WTC11 (cell line): ENCODE results near the gene DNAI7. TPM values are rescaled to one million over a fixed set of nuclear protein-coding genes. Genes with fewer than 3 reads are reported as not detected.

Experiments
- ATAC-seq: fragments of 200-7000 bp; cut with Tn5 transposase; 2 replicates; pipeline ENCODE4 v1.10.0; 2021; ENCODE audit warnings: mild to moderate bottlenecking, moderate library complexity
- CTCF ChIA-PET: fragments of 300-600 bp; sonication (Branson Sonifier 250); formaldehyde crosslinking; loops from one replicate; lab custom pipeline; 2021; ENCODE audit warnings: antibody characterized with exemption; lab: Charles Lee
- POLR2A ChIA-PET: fragments of 350-600 bp; sonication (Branson Sonifier 250); formaldehyde crosslinking; loops from one replicate; lab custom pipeline; 2021; ENCODE audit warnings: antibody characterized with exemption; lab: Charles Lee
- DNase-seq: peaks from one replicate; pipeline ENCODE4 v3.0.0; 2021; ENCODE audit warnings: low spot score
- H3K27ac Mint-ChIP-seq: 2 replicates; pipeline ENCODE4 v1.8.0; 2021; ENCODE audit warnings: mixed read lengths
- H3K27me3 Mint-ChIP-seq: 2 replicates; pipeline ENCODE4 v1.8.0; 2021; ENCODE audit warnings: low read depth, mild to moderate bottlenecking, moderate library complexity, mixed read lengths
- H3K36me3 Mint-ChIP-seq: 2 replicates; pipeline ENCODE4 v1.8.0; 2021; ENCODE audit warnings: mixed read lengths
- H3K4me1 Mint-ChIP-seq: 2 replicates; pipeline ENCODE4 v1.8.0; 2022; ENCODE audit warnings: mixed read lengths
- H3K4me3 Mint-ChIP-seq: 2 replicates; pipeline ENCODE4 v1.8.0; 2021; ENCODE audit warnings: mild to moderate bottlenecking, moderate library complexity, mixed read lengths
- H3K9me3 Mint-ChIP-seq: 2 replicates; pipeline ENCODE4 v1.8.0; 2021; ENCODE audit warnings: mixed read lengths
- CREB1 ChIP-seq: sonication (generic); formaldehyde crosslinking; IDR thresholded peaks from 2 replicates; pipeline ENCODE4 v1.8.0; 2023; ENCODE audit warnings: mild to moderate bottlenecking, missing genetic modification reagents
- CREM ChIP-seq: sonication (generic); formaldehyde crosslinking; IDR thresholded peaks from 2 replicates; pipeline ENCODE4 v1.8.1; 2022; ENCODE audit warnings: mild to moderate bottlenecking, missing genetic modification reagents, moderate library complexity
- ELF4 ChIP-seq: sonication (generic); formaldehyde crosslinking; IDR thresholded peaks from 2 replicates; pipeline ENCODE4 v1.8.1; 2022; ENCODE audit warnings: low read depth, mild to moderate bottlenecking, moderate library complexity, missing genetic modification reagents
- ETV6 ChIP-seq: sonication (generic); formaldehyde crosslinking; IDR thresholded peaks from 2 replicates; pipeline ENCODE4 v1.8.1; 2022; ENCODE audit warnings: mild to moderate bottlenecking, missing genetic modification reagents
- FOXK1 ChIP-seq: sonication (generic); formaldehyde crosslinking; IDR thresholded peaks from 2 replicates; pipeline ENCODE4 v1.8.0; 2022; ENCODE audit warnings: mild to moderate bottlenecking, moderate library complexity, missing genetic modification reagents
- FOXP1 ChIP-seq: sonication (generic); formaldehyde crosslinking; IDR thresholded peaks from 2 replicates; pipeline ENCODE4 v1.8.0; 2022; ENCODE audit warnings: missing genetic modification reagents, mild to moderate bottlenecking, moderate library complexity, borderline replicate concordance
- GABPB1 ChIP-seq: sonication (generic); formaldehyde crosslinking; IDR thresholded peaks from 2 replicates; pipeline ENCODE4 v1.8.1; 2023; ENCODE audit warnings: mild to moderate bottlenecking, missing genetic modification reagents
- GRHL2 ChIP-seq: fragments of 250-450 bp; sonication (Bioruptor Pico); IDR thresholded peaks from 2 replicates; pipeline ENCODE4 v1.8.0; 2022; ENCODE audit warnings: mild to moderate bottlenecking, moderate library complexity; ENCODE audit not compliant: insufficient replicate concordance, severe bottlenecking
- IRF2 ChIP-seq: sonication (generic); formaldehyde crosslinking; IDR thresholded peaks from 2 replicates; pipeline ENCODE4 v1.8.0; 2022; ENCODE audit warnings: low read depth, missing genetic modification reagents, borderline replicate concordance
- JUN ChIP-seq: sonication (generic); formaldehyde crosslinking; IDR thresholded peaks from 2 replicates; pipeline ENCODE4 v1.8.0; 2023; ENCODE audit warnings: mild to moderate bottlenecking, missing genetic modification reagents
- KAT7 ChIP-seq: sonication (generic); formaldehyde crosslinking; IDR thresholded peaks from 2 replicates; pipeline ENCODE4 v1.8.1; 2023; ENCODE audit warnings: missing genetic modification reagents, mild to moderate bottlenecking, borderline replicate concordance
- NFE2L1 ChIP-seq: sonication (generic); formaldehyde crosslinking; IDR thresholded peaks from 2 replicates; pipeline ENCODE4 v1.8.1; 2023; ENCODE audit warnings: missing genetic modification reagents
- SMAD3 ChIP-seq: sonication (generic); formaldehyde crosslinking; IDR thresholded peaks from 2 replicates; pipeline ENCODE4 v1.8.0; 2022; ENCODE audit warnings: missing genetic modification reagents, mild to moderate bottlenecking, borderline replicate concordance
- TCF7 ChIP-seq: sonication (generic); formaldehyde crosslinking; IDR thresholded peaks from 2 replicates; pipeline ENCODE4 v1.8.0; 2022; ENCODE audit warnings: mild to moderate bottlenecking, low read depth, missing genetic modification reagents, moderate library complexity
- ZNF219 ChIP-seq: sonication (generic); formaldehyde crosslinking; IDR thresholded peaks from 2 replicates; pipeline ENCODE4 v1.8.0; 2023; ENCODE audit warnings: missing genetic modification reagents, mild to moderate bottlenecking, borderline replicate concordance
- ZNF317 ChIP-seq: sonication (generic); formaldehyde crosslinking; IDR thresholded peaks from 2 replicates; pipeline ENCODE4 v1.8.1; 2023; ENCODE audit warnings: low read depth, mild to moderate bottlenecking, moderate library complexity, missing genetic modification reagents, borderline replicate concordance
- ZNF671 ChIP-seq: fragments of 250-450 bp; sonication (Bioruptor Pico); IDR thresholded peaks from 2 replicates; pipeline ENCODE4 v1.8.0; 2021; ENCODE audit warnings: mild to moderate bottlenecking
- total RNA-seq: library from RNA; stranded (reverse); gene quantifications from 3 replicates; pipeline ENCODE4 v1.2.3, GENCODE V29; 2021
- TF ChIP-seq, protein P1 (sequence below): fragments of 250-450 bp; sonication (Bioruptor Pico); IDR thresholded peaks from 2 replicates; pipeline ENCODE4 v2.1.2; 2022; ENCODE audit warnings: mild to moderate bottlenecking, moderate library complexity
- TF ChIP-seq, protein P2 (sequence below): sonication (generic); formaldehyde crosslinking; IDR thresholded peaks from 2 replicates; pipeline ENCODE4 v1.8.0; 2023; ENCODE audit warnings: mild to moderate bottlenecking, missing genetic modification reagents
- TF ChIP-seq, protein P3 (sequence below): sonication (generic); formaldehyde crosslinking; IDR thresholded peaks from 2 replicates; pipeline ENCODE4 v1.8.1; 2022; ENCODE audit warnings: low read depth, missing genetic modification reagents, borderline replicate concordance

DNAI7 gene
- total RNA-seq, 1 experiment from 2014 or later: not detected

- TF ChIP-seq SMAD3 (no peak), GABPB1 (CRISPR knock-in tag) (no peak), FOXP1 (CRISPR knock-in tag) (no peak), TCF7 (CRISPR knock-in tag) (no peak), CREM (no peak), KAT7 (CRISPR knock-in tag) (no peak), ETV6 (CRISPR knock-in tag) (no peak), ZNF671 (no peak), CREB1 (no peak), JUN (no peak)
- TF ChIP-seq, protein P1, sequence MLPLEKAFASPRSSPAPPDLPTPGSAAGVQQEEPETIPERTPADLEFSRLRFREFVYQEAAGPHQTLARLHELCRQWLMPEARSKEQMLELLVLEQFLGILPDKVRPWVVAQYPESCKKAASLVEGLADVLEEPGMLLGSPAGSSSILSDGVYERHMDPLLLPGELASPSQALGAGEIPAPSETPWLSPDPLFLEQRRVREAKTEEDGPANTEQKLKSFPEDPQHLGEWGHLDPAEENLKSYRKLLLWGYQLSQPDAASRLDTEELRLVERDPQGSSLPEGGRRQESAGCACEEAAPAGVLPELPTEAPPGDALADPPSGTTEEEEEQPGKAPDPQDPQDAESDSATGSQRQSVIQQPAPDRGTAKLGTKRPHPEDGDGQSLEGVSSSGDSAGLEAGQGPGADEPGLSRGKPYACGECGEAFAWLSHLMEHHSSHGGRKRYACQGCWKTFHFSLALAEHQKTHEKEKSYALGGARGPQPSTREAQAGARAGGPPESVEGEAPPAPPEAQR (CRISPR knock-in tag): no peak
Observed at GRCh38 chr12:25241167-25242020, 46.4 kb upstream of the DNAI7 start (continued).

DNA sequence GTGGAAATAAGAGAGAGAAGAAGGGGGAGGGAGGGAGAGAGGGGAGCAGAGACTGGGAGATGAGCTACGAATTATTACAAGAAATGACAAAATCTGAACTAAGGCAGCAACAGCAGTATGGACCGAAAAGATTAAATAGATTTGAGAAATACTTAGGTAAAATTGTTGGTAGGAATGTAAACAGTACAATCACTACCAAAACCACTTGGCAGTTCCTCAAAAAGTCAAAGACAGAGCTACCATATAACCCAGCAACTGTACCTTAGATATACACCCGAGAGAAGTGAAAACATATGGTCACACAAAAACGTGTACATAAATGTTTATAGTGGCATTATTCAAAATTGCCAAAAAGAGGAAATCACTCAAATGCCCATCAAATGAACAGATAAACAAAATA, 41.7 kb upstream of the DNAI7 start:
- no peaks in the 10 kb centered on the region; the same call in 1 of the 2 replicates for H3K4me1 Mint-ChIP-seq
- peaks cover 24% of the 10 kb centered on the region for H3K36me3 Mint-ChIP-seq
- ChIA-PET CTCF (interaction anchor here (1.0 kb wide), 1 partner anchor 151 kb away, joined by 4 read pairs; no protein-coding TSS in a partner anchor), POLR2A (no interaction called here)
- no peak overlapping the region for H3K4me3 Mint-ChIP-seq
- H3K9me3 Mint-ChIP-seq: no peaks in the 10 kb centered on the region
- DNase-seq (no peak), ATAC-seq (no peak)
- 0 out of 2 replicates have a peak overlapping the region, but pooled peaks have one; percentile 16 for H3K27ac Mint-ChIP-seq
- no peak for TF ChIP-seq ZNF219 (CRISPR knock-in tag)
- no peak for TF ChIP-seq ZNF317 (CRISPR knock-in tag)
- TF ChIP-seq, protein P2, sequence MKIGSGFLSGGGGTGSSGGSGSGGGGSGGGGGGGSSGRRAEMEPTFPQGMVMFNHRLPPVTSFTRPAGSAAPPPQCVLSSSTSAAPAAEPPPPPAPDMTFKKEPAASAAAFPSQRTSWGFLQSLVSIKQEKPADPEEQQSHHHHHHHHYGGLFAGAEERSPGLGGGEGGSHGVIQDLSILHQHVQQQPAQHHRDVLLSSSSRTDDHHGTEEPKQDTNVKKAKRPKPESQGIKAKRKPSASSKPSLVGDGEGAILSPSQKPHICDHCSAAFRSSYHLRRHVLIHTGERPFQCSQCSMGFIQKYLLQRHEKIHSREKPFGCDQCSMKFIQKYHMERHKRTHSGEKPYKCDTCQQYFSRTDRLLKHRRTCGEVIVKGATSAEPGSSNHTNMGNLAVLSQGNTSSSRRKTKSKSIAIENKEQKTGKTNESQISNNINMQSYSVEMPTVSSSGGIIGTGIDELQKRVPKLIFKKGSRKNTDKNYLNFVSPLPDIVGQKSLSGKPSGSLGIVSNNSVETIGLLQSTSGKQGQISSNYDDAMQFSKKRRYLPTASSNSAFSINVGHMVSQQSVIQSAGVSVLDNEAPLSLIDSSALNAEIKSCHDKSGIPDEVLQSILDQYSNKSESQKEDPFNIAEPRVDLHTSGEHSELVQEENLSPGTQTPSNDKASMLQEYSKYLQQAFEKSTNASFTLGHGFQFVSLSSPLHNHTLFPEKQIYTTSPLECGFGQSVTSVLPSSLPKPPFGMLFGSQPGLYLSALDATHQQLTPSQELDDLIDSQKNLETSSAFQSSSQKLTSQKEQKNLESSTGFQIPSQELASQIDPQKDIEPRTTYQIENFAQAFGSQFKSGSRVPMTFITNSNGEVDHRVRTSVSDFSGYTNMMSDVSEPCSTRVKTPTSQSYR (CRISPR knock-in tag): no peak
- TF ChIP-seq GRHL2 (CRISPR knock-in tag): no peak
- TF ChIP-seq FOXK1 (CRISPR knock-in tag): no peak
- TF ChIP-seq, protein P3, sequence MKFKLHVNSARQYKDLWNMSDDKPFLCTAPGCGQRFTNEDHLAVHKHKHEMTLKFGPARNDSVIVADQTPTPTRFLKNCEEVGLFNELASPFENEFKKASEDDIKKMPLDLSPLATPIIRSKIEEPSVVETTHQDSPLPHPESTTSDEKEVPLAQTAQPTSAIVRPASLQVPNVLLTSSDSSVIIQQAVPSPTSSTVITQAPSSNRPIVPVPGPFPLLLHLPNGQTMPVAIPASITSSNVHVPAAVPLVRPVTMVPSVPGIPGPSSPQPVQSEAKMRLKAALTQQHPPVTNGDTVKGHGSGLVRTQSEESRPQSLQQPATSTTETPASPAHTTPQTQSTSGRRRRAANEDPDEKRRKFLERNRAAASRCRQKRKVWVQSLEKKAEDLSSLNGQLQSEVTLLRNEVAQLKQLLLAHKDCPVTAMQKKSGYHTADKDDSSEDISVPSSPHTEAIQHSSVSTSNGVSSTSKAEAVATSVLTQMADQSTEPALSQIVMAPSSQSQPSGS (CRISPR knock-in tag): no peak
- TF ChIP-seq IRF2 (CRISPR knock-in tag): no peak
- no peak for TF ChIP-seq ELF4 (CRISPR knock-in tag)
- TF ChIP-seq NFE2L1 (CRISPR knock-in tag): no peak
- no peaks in the 10 kb centered on the region for H3K27me3 Mint-ChIP-seq
